ENCODE results near the gene RNASE7.

The RNASE7 gene

DNA sequence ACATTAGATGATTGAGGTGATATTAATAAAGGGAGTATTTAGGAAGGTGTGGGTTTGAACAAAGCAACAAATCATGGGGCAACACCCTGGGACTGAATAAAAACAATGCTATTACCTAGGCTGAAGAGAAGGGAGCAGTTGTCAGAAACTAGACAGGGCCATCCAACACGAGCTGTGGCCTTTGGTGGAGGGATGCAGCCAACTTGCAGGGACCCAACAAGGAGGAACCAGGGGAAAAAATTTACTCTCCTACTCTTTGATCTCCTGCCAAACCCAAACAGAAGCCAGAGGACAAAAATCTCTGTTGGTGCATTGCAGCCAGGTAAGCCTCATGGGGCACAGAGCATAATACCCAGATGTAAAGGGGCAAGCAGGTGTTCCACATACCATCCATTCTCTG lies 31.0 kb upstream of the RNASE7 start:
- Histone ChIP-seq H3F3A (ENCODE audit: insufficient read depth) (no peaks in the 10 kb centered on the region), H3K27ac (ENCODE audit: low read depth, low read length) (no peak overlapping the region), H3K9me2 (replicated peaks; ENCODE audit: insufficient read depth, low read length) (no peaks in the 10 kb centered on the region), H3K4me3 (ENCODE audit: insufficient read depth, low read length, poor library complexity, severe bottlenecking) (no peak overlapping the region), H3K79me2 (ENCODE audit: insufficient read depth, low read length) (no peaks in the 10 kb centered on the region), H4K20me1 (ENCODE audit: low read depth, low read length) (no peaks in the 10 kb centered on the region), H3K4me2 (ENCODE audit: low read depth, low read length, poor library complexity, severe bottlenecking) (no peak overlapping the region), H2AFZ (ENCODE audit: low read depth, low read length, severe bottlenecking) (no peak overlapping the region), H3K36me3 (ENCODE audit: low read length) (no peaks in the 10 kb centered on the region), H3K9ac (ENCODE audit: low read length) (no peak overlapping the region), H3K27me3 (ENCODE audit: low read length) (no peaks in the 10 kb centered on the region), H3K9me3 (ENCODE audit: insufficient read depth, low read length) (no peaks in the 10 kb centered on the region)
- TF ChIP-seq CTCF (IDR thresholded peaks at IDR 0.05; ENCODE audit: insufficient read depth, low read length, poor library complexity, severe bottlenecking) (no peak), EZH2phosphoT487 (conservative IDR thresholded peaks at IDR 0.05; ENCODE audit: low read length) (no peak)

DNA sequence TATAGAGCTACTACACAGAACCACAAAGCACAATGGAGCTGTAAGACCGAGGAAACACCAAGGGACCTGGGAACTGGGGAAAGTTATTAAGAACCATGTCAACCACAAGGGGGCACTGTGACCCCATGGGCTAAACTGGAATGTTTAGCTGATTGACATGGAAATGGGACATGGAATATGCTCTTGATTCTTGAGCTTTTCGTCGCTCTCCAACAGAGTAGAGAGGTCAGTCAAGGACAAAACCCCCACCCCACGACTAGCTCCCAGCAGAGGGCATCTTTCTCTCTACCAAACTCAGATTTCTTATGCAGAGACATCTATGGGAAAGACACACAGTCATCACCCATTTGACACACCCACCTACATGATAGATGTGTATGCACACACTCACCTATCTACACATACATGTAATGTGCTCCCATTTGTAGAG lies 27.4 kb upstream of the RNASE7 start:
- Histone ChIP-seq H3K9me3 (ENCODE audit: insufficient read depth, low read length) (no peaks in the 10 kb centered on the region), H3K9ac (ENCODE audit: low read length) (no peak overlapping the region), H2AFZ (ENCODE audit: low read depth, low read length, severe bottlenecking) (no peak overlapping the region), H3K27ac (ENCODE audit: low read depth, low read length) (no peak overlapping the region), H3F3A (ENCODE audit: insufficient read depth) (no peaks in the 10 kb centered on the region), H3K4me3 (ENCODE audit: insufficient read depth, low read length, poor library complexity, severe bottlenecking) (no peak overlapping the region), H3K79me2 (ENCODE audit: insufficient read depth, low read length) (no peaks in the 10 kb centered on the region), H3K36me3 (ENCODE audit: low read length) (no peaks in the 10 kb centered on the region), H3K9me2 (replicated peaks; ENCODE audit: insufficient read depth, low read length) (no peaks in the 10 kb centered on the region), H4K20me1 (ENCODE audit: low read depth, low read length) (no peaks in the 10 kb centered on the region), H3K4me2 (ENCODE audit: low read depth, low read length, poor library complexity, severe bottlenecking) (no peak overlapping the region), H3K27me3 (ENCODE audit: low read length) (no peaks in the 10 kb centered on the region)
- TF ChIP-seq CTCF (IDR thresholded peaks at IDR 0.05; ENCODE audit: insufficient read depth, low read length, poor library complexity, severe bottlenecking) (peak; percentile 83), EZH2phosphoT487 (conservative IDR thresholded peaks at IDR 0.05; ENCODE audit: low read length) (no peak)

- Histone ChIP-seq H3K4me3 (ENCODE audit: insufficient read depth, low read length, poor library complexity, severe bottlenecking) (no peak overlapping the region), H3K36me3 (ENCODE audit: low read length) (no peaks in the 10 kb centered on the region), H2AFZ (ENCODE audit: low read depth, low read length, severe bottlenecking) (no peak overlapping the region), H4K20me1 (ENCODE audit: low read depth, low read length) (no peaks in the 10 kb centered on the region), H3K27ac (ENCODE audit: low read depth, low read length) (no peak overlapping the region), H3K79me2 (ENCODE audit: insufficient read depth, low read length) (no peaks in the 10 kb centered on the region), H3F3A (ENCODE audit: insufficient read depth) (no peaks in the 10 kb centered on the region), H3K9me2 (replicated peaks; ENCODE audit: insufficient read depth, low read length) (no peaks in the 10 kb centered on the region), H3K4me2 (ENCODE audit: low read depth, low read length, poor library complexity, severe bottlenecking) (no peak overlapping the region), H3K9me3 (ENCODE audit: insufficient read depth, low read length) (no peaks in the 10 kb centered on the region), H3K27me3 (ENCODE audit: low read length) (no peaks in the 10 kb centered on the region), H3K9ac (ENCODE audit: low read length) (no peak overlapping the region)
- TF ChIP-seq CTCF (IDR thresholded peaks at IDR 0.05; ENCODE audit: insufficient read depth, low read length, poor library complexity, severe bottlenecking) = no peak
- TF ChIP-seq EZH2phosphoT487 (conservative IDR thresholded peaks at IDR 0.05; ENCODE audit: low read length) = no peak
These were observed 26.9 kb upstream of the RNASE7 start for GRCh38 chr14:21015312-21015711.
